ENCODE data around the gene CLEC16A. TPM values are rescaled to one million over a fixed set of nuclear protein-coding genes. Genes with fewer than 3 reads are reported as not detected.

Gene CLEC16A
- total RNA-seq, 4 donors from 2014 or later, result 19.9 to 38.3 (median 35.0) TPM

DNA sequence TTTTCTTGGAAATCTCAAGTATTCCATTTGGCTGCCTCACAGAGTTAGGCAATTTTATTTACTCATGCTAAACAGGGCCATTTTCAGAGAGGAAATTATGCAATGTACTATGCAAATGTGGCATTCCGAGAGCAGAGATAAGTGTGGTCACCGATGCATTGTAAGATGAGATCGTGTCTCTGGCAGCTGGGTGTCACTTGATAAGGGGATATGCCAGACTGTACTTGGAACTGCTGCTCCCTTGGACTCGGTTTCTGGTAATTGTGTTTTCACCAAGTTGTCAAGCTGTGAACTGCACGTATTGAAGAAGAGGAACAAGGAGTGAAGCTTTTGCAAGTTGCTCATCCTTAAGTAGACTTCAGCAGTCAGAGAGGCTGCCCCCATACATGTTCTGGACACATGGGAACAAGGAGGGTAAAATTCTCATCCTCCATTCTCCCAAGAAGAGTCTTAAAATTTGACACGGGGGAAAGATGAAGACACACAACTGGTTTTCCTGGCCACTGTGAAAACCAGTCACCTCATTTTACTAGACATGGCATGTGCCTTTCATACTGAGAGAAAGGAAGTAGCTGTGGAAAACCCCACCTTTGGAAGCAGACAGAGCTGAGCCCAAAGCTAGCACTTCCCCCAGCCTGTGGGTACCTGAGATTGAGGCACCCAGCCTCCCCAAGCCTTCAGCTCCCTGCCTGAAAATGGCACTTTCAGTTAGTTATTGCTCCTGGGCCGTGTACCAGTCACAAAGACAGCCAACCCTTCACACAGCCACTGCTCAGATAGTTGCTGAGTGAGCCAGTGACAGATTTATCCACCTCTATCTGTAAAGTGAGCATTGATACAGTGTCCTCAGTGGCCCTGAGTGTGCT is 160.9 kb downstream of the CLEC16A start:
- Histone ChIP-seq H3K9me3 (no peaks in the 10 kb centered on the region), H3K27ac (peak overlapping the region in 3 of 4 donors; percentile 40 to 65 (median 48)), H3K36me3 (no peaks in the 10 kb centered on the region), H3K4me1 (peaks cover 3 to 77% (median 17%) of the 10 kb centered on the region in 3 donors), H3K4me3 (no peak overlapping the region), H3K27me3 (no peaks in the 10 kb centered on the region)
- ATAC-seq, result peak; percentile 85
- no peak for TF ChIP-seq POLR2A (IDR thresholded peaks at IDR 0.05)
- no peak for TF ChIP-seq EP300 (IDR thresholded peaks at IDR 0.05)
- TF ChIP-seq POLR2AphosphoS5 (IDR thresholded peaks at IDR 0.05), result peak; percentile 98
- TF ChIP-seq CTCF (IDR thresholded peaks at IDR 0.05), result peak in 2 of 4 experiments; percentile 15 to 18
- 20 to 37% methylated on average over 4 to 5 of the region's 7 CpGs for WGBS, 2 donors (ENCODE audit: low coverage in 1 of 2)

GRCh38 chr16:11106726-11107125 is 162.4 kb downstream of the CLEC16A start:
- H3K4me1 ChIP-seq, result peaks cover 3 to 62% (median 10%) of the 10 kb centered on the region in 3 donors
- peaks cover 0 to 6% (median 0%) of the 10 kb centered on the region in 3 donors for H3K9me3 ChIP-seq
- ATAC-seq, result no peak
- H3K4me3 ChIP-seq, result no peak overlapping the region
- H3K27ac ChIP-seq, result no peak overlapping the region
- no peak for TF ChIP-seq CTCF (IDR thresholded peaks at IDR 0.05)
- no peak for TF ChIP-seq POLR2AphosphoS5 (IDR thresholded peaks at IDR 0.05)
- no peak for TF ChIP-seq POLR2A (IDR thresholded peaks at IDR 0.05)
- H3K36me3 ChIP-seq, result no peaks in the 10 kb centered on the region
- no peaks in the 10 kb centered on the region for H3K27me3 ChIP-seq
- WGBS, 2 donors (ENCODE audit: low coverage in 1 of 2), result 83 to 87% methylated on average over 3 to 5 of the region's 6 CpGs

GRCh38 chr16:11107780-11108465 is 163.6 kb downstream of the CLEC16A start:
- no peak overlapping the region for H3K4me3 ChIP-seq
- no peaks in the 10 kb centered on the region for H3K27me3 ChIP-seq
- H3K4me1 ChIP-seq, result peaks cover 3 to 55% (median 10%) of the 10 kb centered on the region in 3 donors
- TF ChIP-seq POLR2AphosphoS5 (IDR thresholded peaks at IDR 0.05), result peak; percentile 58
- TF ChIP-seq CTCF (IDR thresholded peaks at IDR 0.05), result no peak
- 100% methylated on average over 1 of the region's 8 CpGs; no CpG with 5 or more reads in 1 of the 2 donors for WGBS, 2 donors (ENCODE audit: low coverage in 1 of 2)
- no peaks in the 10 kb centered on the region for H3K36me3 ChIP-seq
- no peak overlapping the region for H3K27ac ChIP-seq
- ATAC-seq, result no peak
- peaks cover 0 to 6% (median 0%) of the 10 kb centered on the region in 3 donors for H3K9me3 ChIP-seq

GRCh38 chr16:11108466-11108805 is 164.1 kb downstream of the CLEC16A start:
- Histone ChIP-seq H3K4me1 (peaks cover 3 to 56% (median 10%) of the 10 kb centered on the region in 3 donors), H3K9me3 (peaks cover 0 to 6% (median 0%) of the 10 kb centered on the region in 3 donors), H3K36me3 (no peaks in the 10 kb centered on the region), H3K4me3 (no peak overlapping the region), H3K27me3 (no peaks in the 10 kb centered on the region), H3K27ac (no peak overlapping the region)
- TF ChIP-seq POLR2AphosphoS5 (IDR thresholded peaks at IDR 0.05), result no peak
- no peak for TF ChIP-seq EP300 (IDR thresholded peaks at IDR 0.05)
- TF ChIP-seq POLR2A (IDR thresholded peaks at IDR 0.05), result no peak
- ATAC-seq, result no peak

GRCh38 chr16:11109566-11109965 is 165.2 kb downstream of the CLEC16A start:
- no peaks in the 10 kb centered on the region for H3K36me3 ChIP-seq
- 0 to 38% methylated on average over 1 to 4 of the region's 6 CpGs for whole genome bisulfite sequencing, 2 donors (ENCODE audit: low coverage in 1 of 2)

More at GRCh38 chr16:11109566-11109965, 165.2 kb downstream of the CLEC16A start:
- no peak for TF ChIP-seq CTCF (IDR thresholded peaks at IDR 0.05)
- TF ChIP-seq EP300 (IDR thresholded peaks at IDR 0.05), result no peak
- no peak for TF ChIP-seq POLR2AphosphoS5 (IDR thresholded peaks at IDR 0.05)
- TF ChIP-seq POLR2A (IDR thresholded peaks at IDR 0.05), result no peak
- Histone ChIP-seq H3K27ac (peak overlapping the region in 2 of 4 donors; percentile 22 to 27), H3K4me1 (peaks cover 2 to 61% (median 9%) of the 10 kb centered on the region in 3 donors), H3K4me3 (no peak overlapping the region), H3K27me3 (no peaks in the 10 kb centered on the region), H3K9me3 (peaks cover 0 to 6% (median 0%) of the 10 kb centered on the region in 3 donors)
- ATAC-seq, result no peak

Data from gastroesophageal sphincter (tissue), 4 donors.